HepG2 (cell line): Measurements from ENCODE around the gene WDR59. TPM values are rescaled to one million over a fixed set of nuclear protein-coding genes. Genes with fewer than 3 reads are reported as not detected.
A peak's percentile ranks its signal among the peaks of the same experiment; 100 is the strongest.

Experiments
- ATAC-seq: fragments of 200-7000 bp; cut with Tn5 transposase; 3 replicates; pipeline ENCODE4 v1.9.1; 2020; ENCODE audit warnings: mild to moderate bottlenecking, moderate library complexity
- BruUV-seq: library from RNA; stranded (reverse); fragments of 400-500 nt; replicated peaks from 2 replicates; lab custom pipeline; 2021; lab: Mats Ljungman, UMichigan
- CTCF ChIA-PET: fragments of 300-600 bp; formaldehyde crosslinking; extraction: SDS; loops from one replicate; lab custom pipeline; 2021; ENCODE audit warnings: low total read pairs, inconsistent platforms, low intra/inter-chr PET ratio; lab: Yijun Ruan, JAX
- POLR2A ChIA-PET: fragments of 350-600 bp; sonication (Branson Sonifier 250); formaldehyde crosslinking; loops from one replicate; lab custom pipeline; 2020; ENCODE audit warnings: antibody characterized with exemption, inconsistent platforms; lab: Yijun Ruan, JAX
- DNase-seq: peaks from one replicate; pipeline ENCODE4 v3.0.0-alpha.2; 2015; ENCODE audit warnings: low spot score
- FAIRE-seq: peaks from 3 replicates; lab custom pipeline; 2011; peaks lifted over from hg19 to GRCh38; lab: Jason Lieb, UNC
- H2AFZ ChIP-seq: one replicate; pipeline ENCODE4 v1.6.1; 2011; ENCODE audit warnings: low read length, inconsistent platforms
- H3K27ac ChIP-seq: fragments of 300-600 bp; 3 replicates; pipeline ENCODE4 v1.8.0; 2011; ENCODE audit warnings: mixed run types, mild to moderate bottlenecking, mixed read lengths, low read length, inconsistent platforms; ENCODE audit not compliant: insufficient read depth; ENCODE audit errors: extremely low read length
- H3K27me3 ChIP-seq, 2 experiments: fragments of 200-600 bp in 1 of 2; 2 replicates in 1 of 2; 3 replicates in 1 of 2; pipeline versions ENCODE4 v1.6.0 to v1.8.0; 2011; ENCODE audit warnings: low read length in 2 of 2, mild to moderate bottlenecking in 2 of 2, moderate library complexity in 2 of 2, inconsistent platforms in 1 of 2; ENCODE audit not compliant: insufficient read depth in 2 of 2, control insufficient read depth in 1 of 2
- H3K36me3 ChIP-seq, 2 experiments: fragments of 200-600 bp in 1 of 2; replicated peaks in 1 of 2; 2 replicates in 1 of 2; 3 replicates in 1 of 2; pipeline versions ENCODE4 v1.5.1 to v1.8.0; 2011; ENCODE audit warnings: low read length in 2 of 2, inconsistent platforms in 1 of 2; ENCODE audit not compliant: insufficient read depth in 2 of 2, control insufficient read depth in 1 of 2
- H3K4me1 ChIP-seq: 2 replicates; pipeline ENCODE4 v1.5.1; 2012; ENCODE audit warnings: low read length, inconsistent platforms; ENCODE audit not compliant: insufficient read depth
- H3K4me2 ChIP-seq: 2 replicates; pipeline ENCODE4 v1.6.0; 2011; ENCODE audit warnings: low read depth, low read length, inconsistent platforms
- H3K4me3 ChIP-seq, 3 experiments: fragments of 200-600 bp in 1 of 3; sonication (generic), shearing (Covaris generic) in 1 of 3; replicated peaks in 1 of 3; 2 replicates each; pipeline ENCODE4 v1.5.1; 2011 to 2016; ENCODE audit warnings: low read length in 3 of 3, inconsistent platforms in 2 of 3, low read depth in 2 of 3, mild to moderate bottlenecking in 2 of 3, control low read depth in 1 of 3, mixed read lengths in 1 of 3; ENCODE audit not compliant: insufficient read depth in 1 of 3
- H3K79me2 ChIP-seq: one replicate; pipeline ENCODE4 v1.6.1; 2011; ENCODE audit warnings: low read length, inconsistent platforms; ENCODE audit not compliant: insufficient read depth
- H3K9ac ChIP-seq: 2 replicates; pipeline ENCODE4 v1.6.0; 2011; ENCODE audit warnings: mild to moderate bottlenecking, low read depth, low read length, inconsistent platforms; ENCODE audit not compliant: insufficient read depth
- H3K9me3 ChIP-seq: 2 replicates; pipeline ENCODE4 v1.5.1; 2012; ENCODE audit warnings: mild to moderate bottlenecking, low read length
- H4K20me1 ChIP-seq: 2 replicates; pipeline ENCODE4 v1.6.0; 2011; ENCODE audit warnings: inconsistent platforms, mild to moderate bottlenecking, low read length, moderate library complexity; ENCODE audit not compliant: insufficient read depth
- HHEX ChIP-seq: IDR thresholded peaks from 2 replicates; pipeline ENCODE4 v1.6.1; 2016; ENCODE audit warnings: control low read depth
- KLF9 ChIP-seq: IDR thresholded peaks from 2 replicates; pipeline ENCODE4 v1.6.1; 2016; ENCODE audit warnings: low read depth
- MXI1 ChIP-seq: IDR thresholded peaks from 3 replicates; pipeline ENCODE4 v1.6.1; 2012; ENCODE audit warnings: low read depth, low read length, inconsistent platforms, borderline replicate concordance
- NONO ChIP-seq, 2 experiments: fragments of 450-650 bp in 1 of 2; sonication (generic) in 1 of 2; formaldehyde crosslinking in 1 of 2; IDR thresholded peaks in 1 of 2; conservative IDR thresholded peaks in 1 of 2; 2 replicates each; pipeline versions ENCODE4 v1.6.1 to v1.8.0; 2017 to 2022; ENCODE audit warnings: mild to moderate bottlenecking in 1 of 2, missing genetic modification reagents in 1 of 2, moderate library complexity in 1 of 2
- POLR2A ChIP-seq, 2 experiments: IDR thresholded peaks; 2 replicates each; pipeline ENCODE4 v1.6.1; 2011; ENCODE audit warnings: low read depth in 2 of 2, low read length in 2 of 2, mild to moderate bottlenecking in 1 of 2, moderate library complexity in 1 of 2; ENCODE audit not compliant: insufficient read depth in 1 of 2
- PRPF4 ChIP-seq: fragments of 200-400 bp; formaldehyde crosslinking; IDR thresholded peaks from 2 replicates; pipeline ENCODE4 v1.6.1; 2016; ENCODE audit warnings: low read length, low read depth; ENCODE audit not compliant: poor library complexity, severe bottlenecking
- RBFOX2 ChIP-seq: fragments of 200-400 bp; formaldehyde crosslinking; IDR thresholded peaks from 2 replicates; pipeline ENCODE4 v1.6.1; 2017; ENCODE audit warnings: low read depth, mild to moderate bottlenecking, low read length
- RFXAP ChIP-seq: sonication (generic); formaldehyde crosslinking; IDR thresholded peaks from 2 replicates; pipeline ENCODE4 v1.4.0; 2020; ENCODE audit warnings: missing genetic modification reagents, borderline replicate concordance
- TGIF2 ChIP-seq: IDR thresholded peaks from 2 replicates; pipeline ENCODE4 v1.6.1; 2016; ENCODE audit warnings: control low read depth, missing compliant biosample characterization
- ZEB1 ChIP-seq: IDR thresholded peaks from 2 replicates; pipeline ENCODE4 v1.6.1; 2012; ENCODE audit warnings: mild to moderate bottlenecking, low read depth, inconsistent platforms; ENCODE audit not compliant: insufficient replicate concordance
- ZNF430 ChIP-seq: sonication (generic); formaldehyde crosslinking; IDR thresholded peaks from 2 replicates; pipeline ENCODE4 v1.9.0; 2021; ENCODE audit warnings: mild to moderate bottlenecking, missing genetic modification reagents
- ZNF549 ChIP-seq: sonication (generic); formaldehyde crosslinking; IDR thresholded peaks from 2 replicates; pipeline ENCODE4 v1.5.0; 2020; ENCODE audit warnings: missing genetic modification reagents
- ZNF672 ChIP-seq: sonication (generic); formaldehyde crosslinking; IDR thresholded peaks from 2 replicates; pipeline ENCODE4 v1.8.1; 2022; ENCODE audit warnings: missing genetic modification reagents
- WGBS: methylation state at CpG from one replicate; pipeline ENCODE4 v1.1.6; 2017; ENCODE audit warnings: low lambda C conversion rate; 5-methylcytosine and 5-hydroxymethylcytosine counted together
- in situ Hi-C: cut with HindIII; loops from 2 replicates; pipeline ENCODE4 v1.10.0; 2017; ENCODE audit warnings: low pct_unique_long_range_greater_than_20kb; ENCODE audit not compliant: extremely low pct_ligation_motif_present
- intact Hi-C: fragments of 100-400 bp; cut with micrococcal nuclease; formaldehyde crosslinking; loops from one replicate; pipeline ENCODE4 v1.10.0; 2022; ENCODE audit not compliant: unreplicated experiment
- polyA plus RNA-seq, 8 experiments: library from polyadenylated mRNA; depleted of rRNA in 3 of 8; stranded (reverse) in 7 of 8; unstranded in 1 of 8; fragments of >200 nt; fragmentation: Illumina TruSeq in 4 of 8; extraction: Trizol in 4 of 8; gene quantifications; 2 replicates each; pipeline versions ENCODE4 v1.2.1 to v1.2.3, GENCODE V29; 2011 to 2016; ENCODE audit warnings: low read depth in 4 of 8, missing spikeins in 1 of 8, mixed read lengths in 1 of 8; ENCODE audit not compliant: insufficient read depth in 1 of 8
- total RNA-seq, 5 experiments: library from RNA; depleted of rRNA; stranded (reverse); fragments of >200 nt; fragmentation: Illumina TruSeq; extraction: Trizol; gene quantifications; 2 replicates each; pipeline ENCODE4 v1.2.3, GENCODE V29; 2016; ENCODE audit warnings: low read depth in 1 of 5
- TF ChIP-seq, protein P1 (sequence below): sonication (generic); formaldehyde crosslinking; IDR thresholded peaks from 2 replicates; pipeline ENCODE4 v1.4.0; 2020; ENCODE audit warnings: missing genetic modification reagents
- TF ChIP-seq, protein P2 (sequence below): sonication (generic); formaldehyde crosslinking; IDR thresholded peaks from 2 replicates; pipeline ENCODE4 v1.4.0; 2020; ENCODE audit warnings: missing genetic modification reagents
- TF ChIP-seq, protein P3 (sequence below): sonication (generic); formaldehyde crosslinking; IDR thresholded peaks from 2 replicates; pipeline ENCODE4 v1.4.0; 2020; ENCODE audit warnings: missing genetic modification reagents

Gene WDR59
- total and polyA plus RNA-seq, 2 of the 13 experiments (the other 11 are each of a cell fraction or from before 2014, with no cell fraction given): 65.2 to 306 TPM

DNA sequence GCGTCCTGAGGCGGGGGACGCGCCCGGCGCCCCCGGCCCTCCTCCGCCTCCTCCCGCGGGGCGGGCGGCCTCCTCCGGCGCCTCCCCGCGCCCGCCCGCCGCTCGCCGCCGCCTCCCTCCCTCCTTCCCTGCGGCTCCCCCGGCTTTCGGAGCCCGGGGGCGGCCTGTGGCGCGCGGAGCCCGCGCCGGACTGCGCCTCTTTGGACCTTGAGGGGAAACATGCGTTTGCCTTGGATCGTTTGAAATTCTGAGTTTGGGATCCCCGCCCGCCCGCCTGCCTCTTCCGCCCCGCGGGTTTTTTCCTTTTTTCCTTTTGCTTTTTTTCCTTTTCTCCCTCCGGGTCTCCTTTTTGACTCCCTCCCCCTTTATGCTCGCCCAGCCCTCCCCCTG lies 14.3 kb upstream of the WDR59 start:
- intact Hi-C loops: loop anchor here (5.0 kb wide), 1 partner anchor 248 kb away; no protein-coding TSS in a partner anchor
- Histone ChIP-seq H3K4me1 (peaks cover 75% of the 10 kb centered on the region), H3K27me3 (no peaks in the 10 kb centered on the region; a peak in 1 of 5 replicates), H3K4me2 (peak overlapping the region; percentile 89), H3K36me3 (peaks cover 5% of the 10 kb centered on the region in 2 experiments; a peak in 4 of 5 replicates), H3K4me3 (peak overlapping the region; percentile 76 to 94 (median 80)), H3K9me3 (no peaks in the 10 kb centered on the region), H3K9ac (peak overlapping the region; percentile 81), H3K27ac (peak overlapping the region; percentile 61), H2AFZ (no peak overlapping the region), H3K79me2 (peaks cover 50% of the 10 kb centered on the region), H4K20me1 (peaks cover 47% of the 10 kb centered on the region)
- DNase-seq (no peak), ATAC-seq (no peak), FAIRE-seq (no peak)
- under 1% methylated on average over 24 of the region's 44 CpGs for WGBS
- CTCF ChIA-PET: interaction anchor here (1.9 kb wide), 1 partner anchor 112 kb away, joined by 11 read pairs; no protein-coding TSS in a partner anchor
- POLR2A ChIA-PET: interaction anchor here (0.7 to 2.1 kb wide), 2 partner anchors 14 to 18 kb away, joined by 4 to 8 read pairs; partner anchors contain the start of gene WDR59
- in situ Hi-C loops: loop anchor here (10.0 kb wide), 1 partner anchor 106 kb away; no protein-coding TSS in a partner anchor
- no TSS peak for BruUV-seq
- TF ChIP-seq, protein P1, sequence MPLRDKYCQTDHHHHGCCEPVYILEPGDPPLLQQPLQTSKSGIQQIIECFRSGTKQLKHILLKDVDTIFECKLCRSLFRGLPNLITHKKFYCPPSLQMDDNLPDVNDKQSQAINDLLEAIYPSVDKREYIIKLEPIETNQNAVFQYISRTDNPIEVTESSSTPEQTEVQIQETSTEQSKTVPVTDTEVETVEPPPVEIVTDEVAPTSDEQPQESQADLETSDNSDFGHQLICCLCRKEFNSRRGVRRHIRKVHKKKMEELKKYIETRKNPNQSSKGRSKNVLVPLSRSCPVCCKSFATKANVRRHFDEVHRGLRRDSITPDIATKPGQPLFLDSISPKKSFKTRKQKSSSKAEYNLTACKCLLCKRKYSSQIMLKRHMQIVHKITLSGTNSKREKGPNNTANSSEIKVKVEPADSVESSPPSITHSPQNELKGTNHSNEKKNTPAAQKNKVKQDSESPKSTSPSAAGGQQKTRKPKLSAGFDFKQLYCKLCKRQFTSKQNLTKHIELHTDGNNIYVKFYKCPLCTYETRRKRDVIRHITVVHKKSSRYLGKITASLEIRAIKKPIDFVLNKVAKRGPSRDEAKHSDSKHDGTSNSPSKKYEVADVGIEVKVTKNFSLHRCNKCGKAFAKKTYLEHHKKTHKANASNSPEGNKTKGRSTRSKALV: 0 out of 2 replicates have a peak, but pooled peaks have one; percentile 4
- no peak for TF ChIP-seq PRPF4
- peak; percentile 29 for TF ChIP-seq RBFOX2
- TF ChIP-seq ZNF672 (CRISPR knock-in tag): peak; percentile 56; the same call in 1 of the 2 replicates
- no peak for TF ChIP-seq HHEX (CRISPR knock-in tag)
- 0 out of 2 replicates have a peak, but pooled peaks have one; percentile 10 for TF ChIP-seq ZNF430 (CRISPR knock-in tag)
- TF ChIP-seq TGIF2: 0 out of 2 replicates have a peak, but pooled peaks have one; percentile 26
- TF ChIP-seq, protein P2, sequence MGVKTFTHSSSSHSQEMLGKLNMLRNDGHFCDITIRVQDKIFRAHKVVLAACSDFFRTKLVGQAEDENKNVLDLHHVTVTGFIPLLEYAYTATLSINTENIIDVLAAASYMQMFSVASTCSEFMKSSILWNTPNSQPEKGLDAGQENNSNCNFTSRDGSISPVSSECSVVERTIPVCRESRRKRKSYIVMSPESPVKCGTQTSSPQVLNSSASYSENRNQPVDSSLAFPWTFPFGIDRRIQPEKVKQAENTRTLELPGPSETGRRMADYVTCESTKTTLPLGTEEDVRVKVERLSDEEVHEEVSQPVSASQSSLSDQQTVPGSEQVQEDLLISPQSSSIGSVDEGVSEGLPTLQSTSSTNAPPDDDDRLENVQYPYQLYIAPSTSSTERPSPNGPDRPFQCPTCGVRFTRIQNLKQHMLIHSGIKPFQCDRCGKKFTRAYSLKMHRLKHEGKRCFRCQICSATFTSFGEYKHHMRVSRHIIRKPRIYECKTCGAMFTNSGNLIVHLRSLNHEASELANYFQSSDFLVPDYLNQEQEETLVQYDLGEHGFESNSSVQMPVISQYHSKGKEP (CRISPR knock-in tag): no peak
- no peak for TF ChIP-seq MXI1
- TF ChIP-seq RFXAP: no peak
- TF ChIP-seq NONO (IDR thresholded peaks at IDR 0.05): no peak
- TF ChIP-seq NONO (CRISPR knock-in tag; conservative IDR thresholded peaks at IDR 0.05): peak; percentile 19; the same call in 1 of the 2 replicates
- TF ChIP-seq, protein P3, sequence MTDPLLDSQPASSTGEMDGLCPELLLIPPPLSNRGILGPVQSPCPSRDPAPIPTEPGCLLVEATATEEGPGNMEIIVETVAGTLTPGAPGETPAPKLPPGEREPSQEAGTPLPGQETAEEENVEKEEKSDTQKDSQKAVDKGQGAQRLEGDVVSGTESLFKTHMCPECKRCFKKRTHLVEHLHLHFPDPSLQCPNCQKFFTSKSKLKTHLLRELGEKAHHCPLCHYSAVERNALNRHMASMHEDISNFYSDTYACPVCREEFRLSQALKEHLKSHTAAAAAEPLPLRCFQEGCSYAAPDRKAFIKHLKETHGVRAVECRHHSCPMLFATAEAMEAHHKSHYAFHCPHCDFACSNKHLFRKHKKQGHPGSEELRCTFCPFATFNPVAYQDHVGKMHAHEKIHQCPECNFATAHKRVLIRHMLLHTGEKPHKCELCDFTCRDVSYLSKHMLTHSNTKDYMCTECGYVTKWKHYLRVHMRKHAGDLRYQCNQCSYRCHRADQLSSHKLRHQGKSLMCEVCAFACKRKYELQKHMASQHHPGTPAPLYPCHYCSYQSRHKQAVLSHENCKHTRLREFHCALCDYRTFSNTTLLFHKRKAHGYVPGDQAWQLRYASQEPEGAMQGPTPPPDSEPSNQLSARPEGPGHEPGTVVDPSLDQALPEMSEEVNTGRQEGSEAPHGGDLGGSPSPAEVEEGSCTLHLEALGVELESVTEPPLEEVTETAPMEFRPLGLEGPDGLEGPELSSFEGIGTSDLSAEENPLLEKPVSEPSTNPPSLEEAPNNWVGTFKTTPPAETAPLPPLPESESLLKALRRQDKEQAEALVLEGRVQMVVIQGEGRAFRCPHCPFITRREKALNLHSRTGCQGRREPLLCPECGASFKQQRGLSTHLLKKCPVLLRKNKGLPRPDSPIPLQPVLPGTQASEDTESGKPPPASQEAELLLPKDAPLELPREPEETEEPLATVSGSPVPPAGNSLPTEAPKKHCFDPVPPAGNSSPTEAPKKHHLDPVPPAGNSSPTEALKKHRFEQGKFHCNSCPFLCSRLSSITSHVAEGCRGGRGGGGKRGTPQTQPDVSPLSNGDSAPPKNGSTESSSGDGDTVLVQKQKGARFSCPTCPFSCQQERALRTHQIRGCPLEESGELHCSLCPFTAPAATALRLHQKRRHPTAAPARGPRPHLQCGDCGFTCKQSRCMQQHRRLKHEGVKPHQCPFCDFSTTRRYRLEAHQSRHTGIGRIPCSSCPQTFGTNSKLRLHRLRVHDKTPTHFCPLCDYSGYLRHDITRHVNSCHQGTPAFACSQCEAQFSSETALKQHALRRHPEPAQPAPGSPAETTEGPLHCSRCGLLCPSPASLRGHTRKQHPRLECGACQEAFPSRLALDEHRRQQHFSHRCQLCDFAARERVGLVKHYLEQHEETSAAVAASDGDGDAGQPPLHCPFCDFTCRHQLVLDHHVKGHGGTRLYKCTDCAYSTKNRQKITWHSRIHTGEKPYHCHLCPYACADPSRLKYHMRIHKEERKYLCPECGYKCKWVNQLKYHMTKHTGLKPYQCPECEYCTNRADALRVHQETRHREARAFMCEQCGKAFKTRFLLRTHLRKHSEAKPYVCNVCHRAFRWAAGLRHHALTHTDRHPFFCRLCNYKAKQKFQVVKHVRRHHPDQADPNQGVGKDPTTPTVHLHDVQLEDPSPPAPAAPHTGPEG (CRISPR knock-in tag): peak; percentile 82
- TF ChIP-seq ZEB1: no peak
- TF ChIP-seq ZNF549 (CRISPR knock-in tag): no peak
- no peak for TF ChIP-seq KLF9 (CRISPR knock-in tag)
- no peak for TF ChIP-seq POLR2A (IDR thresholded peaks at IDR 0.05; ENCODE audit: insufficient read depth in 1 of 2, low read depth in 2 of 2, low read length in 2 of 2)
